Osteoblast (primary cell): ENCODE measurements around the gene GCM1. TPM values are rescaled to one million over a fixed set of nuclear protein-coding genes. Genes with fewer than 3 reads are reported as not detected.

Experiments
- DNase-seq: peaks from one replicate; pipeline ENCODE4 v3.0.0; 2011; ENCODE audit warnings: low spot score, mixed read lengths; ENCODE audit not compliant: insufficient read length; ENCODE audit errors: missing footprints
- H2AFZ ChIP-seq: 2 replicates; pipeline ENCODE4 v1.6.0; 2011; ENCODE audit warnings: mild to moderate bottlenecking, low read length
- H3K27ac ChIP-seq: 2 replicates; pipeline ENCODE4 v1.5.1; 2011; ENCODE audit warnings: mild to moderate bottlenecking, low read depth, low read length, moderate library complexity
- H3K27me3 ChIP-seq: 2 replicates; pipeline ENCODE4 v1.6.0; 2012; ENCODE audit warnings: mild to moderate bottlenecking, control low read depth, inconsistent platforms, low read length, moderate library complexity; ENCODE audit not compliant: insufficient read depth
- H3K36me3 ChIP-seq: 2 replicates; pipeline ENCODE4 v1.5.1; 2011; ENCODE audit warnings: mild to moderate bottlenecking, low read length, control low read depth, moderate library complexity; ENCODE audit not compliant: insufficient read depth
- H3K4me1 ChIP-seq: 2 replicates; pipeline ENCODE4 v1.5.1; 2011; ENCODE audit warnings: mild to moderate bottlenecking, low read length, control low read depth, moderate library complexity; ENCODE audit not compliant: insufficient read depth
- H3K4me2 ChIP-seq: 2 replicates; pipeline ENCODE4 v1.6.0; 2011; ENCODE audit warnings: mild to moderate bottlenecking, low read length; ENCODE audit not compliant: insufficient read depth
- H3K4me3 ChIP-seq: fragments of 200-600 bp; sonication (generic); 3 replicates; pipeline ENCODE4 v1.5.1; 2012; ENCODE audit warnings: mild to moderate bottlenecking, low read length, inconsistent platforms; ENCODE audit not compliant: insufficient read depth
- H3K79me2 ChIP-seq: 2 replicates; pipeline ENCODE4 v1.6.0; 2012; ENCODE audit warnings: mild to moderate bottlenecking, low read length, control low read depth, inconsistent platforms; ENCODE audit not compliant: insufficient read depth
- H3K9me3 ChIP-seq: 2 replicates; pipeline ENCODE4 v1.5.1; 2011; ENCODE audit warnings: low read depth, low read length, control low read depth
- H4K20me1 ChIP-seq: 2 replicates; pipeline ENCODE4 v1.6.0; 2012; ENCODE audit warnings: mild to moderate bottlenecking, low read length, control low read depth; ENCODE audit not compliant: insufficient read depth
- CTCF ChIP-seq: IDR thresholded peaks from 2 replicates; pipeline ENCODE4 v1.5.1; 2011; ENCODE audit warnings: mild to moderate bottlenecking, low read depth, low read length, moderate library complexity; ENCODE audit errors: extremely low read depth
- total RNA-seq: library from RNA; depleted of rRNA; stranded (reverse); fragments of >200 nt; gene quantifications from 2 replicates; pipeline ENCODE4 v1.2.3, GENCODE V29; 2012

Gene GCM1
- total RNA-seq, 1 donor = not detected

GRCh38 chr6:53189554-53189953, 40.9 kb upstream of the GCM1 start:
- no peaks in the 10 kb centered on the region for H3K79me2 ChIP-seq
- H2AFZ ChIP-seq = no peak overlapping the region
- H3K9me3 ChIP-seq = no peaks in the 10 kb centered on the region
- H3K27me3 ChIP-seq = no peaks in the 10 kb centered on the region
- TF ChIP-seq CTCF = no peak
- no peaks in the 10 kb centered on the region for H3K36me3 ChIP-seq
- no peak overlapping the region for H3K4me2 ChIP-seq
- H3K4me3 ChIP-seq = no peak overlapping the region
- H3K4me1 ChIP-seq = peaks cover 3% of the 10 kb centered on the region
- no peaks in the 10 kb centered on the region for H4K20me1 ChIP-seq
- DNase-seq = peak; percentile 85
- H3K27ac ChIP-seq = peak overlapping the region; percentile 51

- Histone ChIP-seq H3K4me2 (no peak overlapping the region), H2AFZ (no peak overlapping the region)
- no peak for TF ChIP-seq CTCF
Observed at GRCh38 chr6:53188833-53189232, 40.2 kb upstream of the GCM1 start.

GRCh38 chr6:53180678-53181077, 32.0 kb upstream of the GCM1 start:
- Histone ChIP-seq H3K9me3 (no peaks in the 10 kb centered on the region), H3K4me1 (no peaks in the 10 kb centered on the region), H3K27ac (no peak overlapping the region), H3K79me2 (no peaks in the 10 kb centered on the region), H3K36me3 (no peaks in the 10 kb centered on the region), H3K27me3 (no peaks in the 10 kb centered on the region), H3K4me3 (no peak overlapping the region), H4K20me1 (no peaks in the 10 kb centered on the region), H3K4me2 (no peak overlapping the region), H2AFZ (no peak overlapping the region)
- DNase-seq = no peak
- TF ChIP-seq CTCF = no peak

More at GRCh38 chr6:53188833-53189232, 40.2 kb upstream of the GCM1 start:
- H3K36me3 ChIP-seq = no peaks in the 10 kb centered on the region
- no peak overlapping the region for H3K4me3 ChIP-seq
- no peaks in the 10 kb centered on the region for H3K9me3 ChIP-seq
- no peaks in the 10 kb centered on the region for H4K20me1 ChIP-seq
- peaks cover 3% of the 10 kb centered on the region for H3K4me1 ChIP-seq
- H3K27me3 ChIP-seq = no peaks in the 10 kb centered on the region
- H3K27ac ChIP-seq = no peak overlapping the region
- no peak for DNase-seq
- no peaks in the 10 kb centered on the region for H3K79me2 ChIP-seq

GRCh38 chr6:53179961-53180651, 31.5 kb upstream of the GCM1 start:
- H2AFZ ChIP-seq = peak overlapping the region; percentile 60
- no peak overlapping the region for H3K4me3 ChIP-seq
- no peaks in the 10 kb centered on the region for H3K9me3 ChIP-seq
- no peak overlapping the region for H3K4me2 ChIP-seq
- H3K4me1 ChIP-seq = no peaks in the 10 kb centered on the region
- H3K27ac ChIP-seq = no peak overlapping the region
- no peaks in the 10 kb centered on the region for H3K79me2 ChIP-seq
- TF ChIP-seq CTCF = no peak
- no peaks in the 10 kb centered on the region for H4K20me1 ChIP-seq
- H3K27me3 ChIP-seq = no peaks in the 10 kb centered on the region
- no peaks in the 10 kb centered on the region for H3K36me3 ChIP-seq
- peak; percentile 46 for DNase-seq
